ENCODE measurements around the gene HNF1A. TPM values are rescaled to one million over a fixed set of nuclear protein-coding genes. Genes with fewer than 3 reads are reported as not detected.

The HNF1A gene
- total and polyA plus RNA-seq, 2 of the 13 experiments (the other 11 are each of a cell fraction or from before 2014, with no cell fraction given), result 13.4 to 34.7 TPM

GRCh38 chr12:121026274-121027045 lies 48.1 kb downstream of the HNF1A start (continued):
- TF ChIP-seq ZHX2 (IDR thresholded peaks at IDR 0.05; ENCODE audit: low read depth) (no peak), ZHX2 (CRISPR knock-in tag; IDR thresholded peaks at IDR 0.05; ENCODE audit: borderline replicate concordance) (no peak), ZNF670 (CRISPR knock-in tag; IDR thresholded peaks at IDR 0.05; ENCODE audit: borderline replicate concordance) (peak; percentile 67; the same call in 1 of the 2 replicates), NCOA1 (CRISPR knock-in tag; IDR thresholded peaks at IDR 0.05) (no peak), RAD21 (CRISPR knock-in tag; IDR thresholded peaks at IDR 0.05) (peak; percentile 23; the same call in 1 of the 2 replicates), ZNF878 (CRISPR knock-in tag; IDR thresholded peaks at IDR 0.05) (peak; percentile 27; the same call in 1 of the 2 replicates), ZNF773 (CRISPR knock-in tag; IDR thresholded peaks at IDR 0.05; ENCODE audit: borderline replicate concordance) (no peak)

Measured in HepG2 (cell line).